ENCODE results near the gene C3orf62.
"Not testable (repeated sequence)": the region's sequence is repeated elsewhere in the genome, so short reads cannot be mapped to it uniquely, and the experiment has no call there.

The C3orf62 gene

GRCh38 chr3:49266410-49267095 lies 10.5 kb downstream of the C3orf62 start:
- DNase-seq, result peak; percentile 53

- DNase-seq, result no peak
Observed at GRCh38 chr3:49265661-49266386, 11.2 kb downstream of the C3orf62 start.

- no peak for DNase-seq
Observed at GRCh38 chr3:49263159-49263889, 13.7 kb downstream of the C3orf62 start.

GRCh38 chr3:49260806-49261324 lies 16.2 kb downstream of the C3orf62 start:
- DNase-seq, result no peak

- no peak for DNase-seq
Observed at GRCh38 chr3:49257187-49257586, 19.8 kb downstream of the C3orf62 start.

GRCh38 chr3:49255718-49256511 lies 21.1 kb downstream of the C3orf62 start:
- no peak for DNase-seq

GRCh38 chr3:49255112-49255511 lies 21.9 kb downstream of the C3orf62 start:
- no peak for DNase-seq

GRCh38 chr3:49253512-49253911 lies 23.5 kb downstream of the C3orf62 start:
- no peak for DNase-seq

- DNase-seq, result no peak
Observed at GRCh38 chr3:49248840-49249227, 28.2 kb downstream of the C3orf62 start.

GRCh38 chr3:49244581-49245205 lies 32.3 kb downstream of the C3orf62 start:
- no peak for DNase-seq

GRCh38 chr3:49240091-49240490 lies 36.9 kb downstream of the C3orf62 start:
- DNase-seq, result not testable (repeated sequence)

GRCh38 chr3:49238274-49239127 lies 38.5 kb downstream of the C3orf62 start:
- DNase-seq, result peak; percentile 46

GRCh38 chr3:49237344-49237743 lies 39.7 kb downstream of the C3orf62 start:
- DNase-seq, result no peak

GRCh38 chr3:49236226-49236625 lies 40.8 kb downstream of the C3orf62 start:
- DNase-seq, result no peak

GRCh38 chr3:49228817-49229216 lies 48.2 kb downstream of the C3orf62 start:
- DNase-seq, result not testable (repeated sequence)

GRCh38 chr3:49222002-49222401 lies 55.0 kb downstream of the C3orf62 start:
- DNase-seq, result no peak

- not testable (repeated sequence) for DNase-seq
Observed at GRCh38 chr3:49220985-49221563, 56.0 kb downstream of the C3orf62 start.

GRCh38 chr3:49219132-49219531 lies 57.9 kb downstream of the C3orf62 start:
- DNase-seq, result no peak

All from femur (tissue), 1 donor.